GM13976 (cell line): ENCODE results near the gene RTTN.

ENCODE experiments used
- DNase-seq: peaks from one replicate; pipeline ENCODE4 v3.0.0; 2012; ENCODE audit warnings: low spot score
- in situ Hi-C: fragments of 300-500 bp; cut with MboI; formaldehyde crosslinking; loops from one replicate; pipeline ENCODE4 v1.12.0; 2022; ENCODE audit warnings: low sequenced_read_pairs, mixed read lengths, inconsistent platforms; ENCODE audit not compliant: unreplicated experiment
- TF ChIP-seq, protein P1 (sequence below): IDR thresholded peaks from 2 replicates; pipeline ENCODE4 v1.5.1; 2012; ENCODE audit warnings: borderline replicate concordance, mild to moderate bottlenecking; ENCODE audit not compliant: insufficient read depth; ENCODE audit errors: extremely low read depth, missing control alignments, control extremely low read depth

The RTTN gene

DNA sequence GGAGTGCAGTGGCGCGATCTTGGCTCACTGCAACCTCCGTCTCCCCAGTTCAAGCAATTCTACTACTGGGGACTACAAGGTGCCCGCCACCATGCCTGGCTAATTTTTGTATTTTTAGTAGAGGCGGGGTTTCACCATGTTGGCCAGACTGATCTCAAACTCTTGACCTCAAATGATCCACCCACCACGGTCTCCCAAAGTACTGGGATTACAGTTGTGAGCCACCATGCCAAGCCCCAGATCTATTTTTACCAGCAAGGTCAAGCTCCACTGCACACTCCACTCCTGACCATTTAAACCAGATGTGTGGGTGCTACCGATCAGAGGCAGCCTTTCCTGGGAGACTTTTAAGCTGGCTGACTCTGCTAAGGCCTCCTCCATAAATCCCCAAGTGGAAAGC, 190.4 kb downstream of the RTTN start:
- no peak for DNase-seq
- TF ChIP-seq, protein P1, sequence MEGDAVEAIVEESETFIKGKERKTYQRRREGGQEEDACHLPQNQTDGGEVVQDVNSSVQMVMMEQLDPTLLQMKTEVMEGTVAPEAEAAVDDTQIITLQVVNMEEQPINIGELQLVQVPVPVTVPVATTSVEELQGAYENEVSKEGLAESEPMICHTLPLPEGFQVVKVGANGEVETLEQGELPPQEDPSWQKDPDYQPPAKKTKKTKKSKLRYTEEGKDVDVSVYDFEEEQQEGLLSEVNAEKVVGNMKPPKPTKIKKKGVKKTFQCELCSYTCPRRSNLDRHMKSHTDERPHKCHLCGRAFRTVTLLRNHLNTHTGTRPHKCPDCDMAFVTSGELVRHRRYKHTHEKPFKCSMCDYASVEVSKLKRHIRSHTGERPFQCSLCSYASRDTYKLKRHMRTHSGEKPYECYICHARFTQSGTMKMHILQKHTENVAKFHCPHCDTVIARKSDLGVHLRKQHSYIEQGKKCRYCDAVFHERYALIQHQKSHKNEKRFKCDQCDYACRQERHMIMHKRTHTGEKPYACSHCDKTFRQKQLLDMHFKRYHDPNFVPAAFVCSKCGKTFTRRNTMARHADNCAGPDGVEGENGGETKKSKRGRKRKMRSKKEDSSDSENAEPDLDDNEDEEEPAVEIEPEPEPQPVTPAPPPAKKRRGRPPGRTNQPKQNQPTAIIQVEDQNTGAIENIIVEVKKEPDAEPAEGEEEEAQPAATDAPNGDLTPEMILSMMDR: no peak
- in situ Hi-C loops: no loop called here

- in situ Hi-C loops: no loop called here
- TF ChIP-seq, protein P1: no peak
- DNase-seq: no peak
These were observed 199.9 kb downstream of the RTTN start for GRCh38 chr18:70005580-70005979.

- no peak for DNase-seq
- TF ChIP-seq, protein P1: no peak
- in situ Hi-C loops: no loop called here
These were observed 200.8 kb downstream of the RTTN start for GRCh38 chr18:70004696-70005095.

DNA sequence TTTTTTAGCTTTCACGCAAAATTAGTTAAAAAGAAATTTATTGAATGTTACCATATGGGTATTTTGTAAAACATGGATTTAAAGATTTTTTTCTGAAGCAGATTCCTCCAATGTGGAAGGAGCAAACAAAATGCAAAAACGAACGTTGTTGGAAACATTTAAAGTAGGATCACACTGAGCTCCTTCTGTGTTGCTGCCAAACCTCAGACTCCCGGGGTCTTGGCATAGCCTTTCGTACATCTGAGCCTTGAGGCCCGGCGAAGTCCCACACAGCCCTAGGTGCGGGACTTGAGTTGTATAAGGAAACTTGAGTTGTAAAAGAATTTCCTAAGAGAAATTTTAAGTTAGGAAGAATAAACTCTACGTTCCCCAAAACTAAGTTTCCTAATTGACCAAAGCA, 205.8 kb downstream of the RTTN start:
- in situ Hi-C loops: no loop called here
- TF ChIP-seq, protein P1: no peak
- DNase-seq: no peak

GRCh38 chr18:69998523-69998987, 206.9 kb downstream of the RTTN start:
- TF ChIP-seq, protein P1: no peak
- in situ Hi-C loops: no loop called here
- DNase-seq: no peak

DNA sequence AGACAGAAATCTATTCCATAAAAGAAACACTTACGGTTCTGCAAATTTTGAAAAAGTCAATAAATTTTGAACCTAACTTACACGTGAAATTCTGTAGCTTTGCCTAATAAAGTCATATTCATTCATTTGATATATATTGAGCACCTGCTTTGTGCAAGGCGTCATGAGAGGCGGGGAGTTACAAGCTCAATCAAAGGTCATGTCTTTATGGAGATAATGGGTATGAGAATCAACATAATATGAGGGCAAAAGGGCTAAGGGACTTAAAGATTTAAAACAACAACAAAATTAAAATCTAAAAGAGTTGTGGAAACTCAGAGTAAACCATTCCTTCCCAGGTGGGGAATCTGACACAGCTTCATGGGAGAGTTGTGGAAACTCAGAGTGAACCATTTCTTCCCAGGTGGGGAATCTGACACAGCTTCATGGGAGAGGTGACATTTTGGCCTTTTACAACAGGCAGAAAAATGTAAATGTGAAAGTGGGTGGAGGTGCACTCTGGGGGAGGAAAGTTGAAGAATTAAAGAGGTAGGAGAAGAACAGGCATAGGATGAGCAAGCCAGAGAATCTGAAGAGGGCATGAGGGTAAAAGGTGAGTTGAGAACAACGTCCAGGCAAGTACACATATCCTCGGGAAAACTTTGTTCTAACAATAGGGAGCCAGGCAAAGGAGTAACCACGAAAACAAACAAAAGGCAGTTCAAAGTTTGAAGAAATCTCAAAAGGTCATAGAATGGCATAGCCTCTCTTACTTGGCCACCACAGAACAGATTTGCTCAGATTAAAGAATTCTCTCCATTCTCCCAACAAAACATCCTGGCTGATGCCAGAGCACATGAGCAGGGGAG, 208.3 kb downstream of the RTTN start:
- in situ Hi-C loops: no loop called here

More for the DNA sequence above, 208.3 kb downstream of the RTTN start:
- no peak for DNase-seq
- TF ChIP-seq, protein P1: no peak
